PC-9 (cell line): ENCODE results near the gene LTO1.

Source experiments
- CTCF ChIP-seq: fragments of 200-600 bp; sonication (generic); conservative IDR thresholded peaks from 2 replicates; pipeline ENCODE4 v1.6.1; 2017; ENCODE audit warnings: mixed run types, antibody characterized with exemption, mild to moderate bottlenecking, moderate library complexity
- EZH2 ChIP-seq: fragments of 200-600 bp; sonication (generic); IDR thresholded peaks from 2 replicates; pipeline ENCODE4 v1.8.0; 2017; ENCODE audit warnings: antibody characterized with exemption, low read depth

DNA sequence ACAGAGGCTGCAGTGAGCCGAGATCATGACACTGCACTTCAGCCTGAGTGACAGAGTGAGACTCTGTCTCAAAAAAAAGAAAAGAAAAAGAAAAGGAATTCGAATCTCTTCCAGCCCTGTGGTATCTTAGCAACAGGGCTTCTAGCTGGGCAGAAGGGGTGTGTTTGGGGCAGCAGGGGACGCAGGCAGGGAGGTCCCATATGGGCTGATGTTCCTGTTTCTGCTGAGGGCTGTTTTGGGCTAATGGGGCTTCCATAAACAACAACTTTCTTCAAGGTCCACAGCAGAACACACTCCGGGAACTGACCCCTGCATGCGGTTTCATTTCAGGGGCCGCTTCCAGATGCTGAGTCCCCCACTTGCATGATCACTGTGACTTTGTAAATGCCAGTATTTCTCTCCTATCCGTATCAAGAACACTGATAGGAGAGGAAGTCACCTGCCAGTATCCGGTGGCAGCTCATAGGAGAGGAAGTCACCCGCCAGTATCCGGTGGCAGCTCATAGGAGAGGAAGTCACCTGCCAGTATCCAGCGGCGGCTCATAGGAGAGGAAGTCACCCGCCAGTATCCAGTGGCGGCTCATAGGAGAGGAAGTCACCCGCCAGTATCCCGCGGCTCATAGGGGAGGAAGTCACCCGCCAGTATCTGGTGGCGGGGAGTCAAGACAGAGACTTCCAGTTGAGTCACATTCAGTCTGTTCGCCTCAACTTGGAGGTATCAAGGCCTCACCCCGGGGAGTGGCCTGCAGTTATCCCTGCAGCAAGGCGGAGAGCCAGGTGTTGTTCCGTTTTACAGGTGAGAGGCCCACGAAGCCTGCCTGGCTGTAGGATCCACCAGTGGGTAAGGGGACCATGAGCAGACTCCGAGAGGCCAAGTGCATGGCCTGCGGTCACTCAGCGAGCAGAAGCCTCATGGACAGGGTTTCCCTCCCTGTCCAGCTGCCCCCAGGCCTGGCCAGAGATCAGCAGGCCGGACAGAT is 37.0 kb upstream of the LTO1 start:
- TF ChIP-seq CTCF (no peak), EZH2 (no peak)
